NOMO-1 treated with dmso at 0.1 percent for 144 hours (cell line): ENCODE measurements around the gene AFM.
"Not testable (repeated sequence)": the region's sequence is repeated elsewhere in the genome, so short reads cannot be mapped to it uniquely, and the experiment has no call there.

ENCODE experiments used
- DNase-seq: peaks from one replicate; lab custom pipeline; 2025; ENCODE audit not compliant: unreplicated experiment; lab: John Stamatoyannopoulos, UW

AFM gene

GRCh38 chr4:73499996-73500765 lies 18.6 kb downstream of the AFM start:
- DNase-seq, result no peak

DNA sequence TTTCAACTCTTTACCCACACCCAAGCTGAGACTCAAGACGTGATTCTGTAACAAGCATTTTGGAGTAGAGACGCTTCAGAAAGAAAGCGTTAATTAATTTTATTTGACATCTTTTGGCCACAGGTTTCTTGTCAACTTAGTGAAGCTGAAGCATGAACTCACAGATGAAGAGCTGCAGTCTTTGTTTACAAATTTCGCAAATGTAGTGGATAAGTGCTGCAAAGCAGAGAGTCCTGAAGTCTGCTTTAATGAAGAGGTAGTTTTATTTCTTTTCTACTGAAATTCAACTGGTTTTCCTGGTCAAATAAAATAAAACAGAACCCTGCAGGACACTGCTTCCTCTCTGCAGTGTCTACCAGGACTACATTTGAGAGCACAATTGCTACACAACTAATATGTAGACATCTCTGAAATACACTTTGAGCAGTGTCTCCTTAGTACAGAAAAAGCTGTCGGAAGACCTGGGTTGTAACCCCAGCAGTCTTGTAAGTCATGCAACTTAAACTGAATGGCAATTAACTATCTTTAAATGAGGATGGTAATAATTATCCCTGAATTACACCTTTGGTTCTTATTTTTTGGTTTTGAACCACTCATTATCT lies 20.2 kb downstream of the AFM start:
- no peak for DNase-seq

DNA sequence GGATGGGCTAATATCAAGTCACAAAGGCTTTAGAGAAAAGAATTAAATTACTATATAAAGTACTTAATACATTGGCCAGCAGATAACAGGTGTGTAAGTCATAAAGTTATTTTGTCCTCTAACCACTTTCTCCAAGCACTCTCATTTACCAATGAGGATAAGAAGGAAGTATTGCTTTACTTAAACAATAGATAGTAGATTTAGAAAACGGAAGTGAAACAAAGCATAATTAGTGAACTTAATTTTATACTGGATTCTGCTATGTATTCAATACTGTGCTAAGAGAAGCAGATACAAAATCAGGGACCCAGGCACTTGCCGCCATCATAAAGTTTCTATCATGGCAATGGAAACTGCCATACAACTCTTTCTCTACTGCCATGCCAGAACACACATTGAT lies 24.0 kb downstream of the AFM start:
- peak; percentile 40 for DNase-seq

- no peak for DNase-seq
These were observed 26.0 kb downstream of the AFM start for GRCh38 chr4:73507541-73507940.

DNA sequence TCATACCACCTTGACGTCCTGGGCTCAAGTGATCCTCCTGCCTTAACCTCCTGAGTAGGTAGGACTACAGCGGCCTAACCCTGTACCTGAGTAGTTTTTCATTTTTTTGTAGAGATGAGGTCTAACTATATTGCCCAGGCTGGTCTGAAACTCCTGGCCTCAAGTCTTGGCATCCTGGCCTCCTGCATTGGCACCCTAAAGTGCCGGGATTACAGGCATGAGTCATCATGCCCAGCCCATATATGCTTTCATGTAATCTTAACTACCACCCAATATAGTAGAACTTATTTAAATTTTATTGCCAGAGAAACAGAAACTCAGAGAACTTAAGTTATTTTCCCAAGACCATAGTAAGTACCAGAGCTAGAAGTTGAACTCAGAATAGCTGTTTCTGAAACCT lies 27.1 kb downstream of the AFM start:
- no peak for DNase-seq

GRCh38 chr4:73518340-73518739 lies 36.8 kb downstream of the AFM start:
- no peak for DNase-seq

- no peak for DNase-seq
These were observed 39.3 kb downstream of the AFM start for GRCh38 chr4:73520821-73521220.

GRCh38 chr4:73523126-73523525 lies 41.6 kb downstream of the AFM start:
- DNase-seq, result no peak

- DNase-seq, result no peak
These were observed 44.1 kb downstream of the AFM start for GRCh38 chr4:73525611-73526010.

GRCh38 chr4:73527196-73527595 lies 45.7 kb downstream of the AFM start:
- no peak for DNase-seq

DNA sequence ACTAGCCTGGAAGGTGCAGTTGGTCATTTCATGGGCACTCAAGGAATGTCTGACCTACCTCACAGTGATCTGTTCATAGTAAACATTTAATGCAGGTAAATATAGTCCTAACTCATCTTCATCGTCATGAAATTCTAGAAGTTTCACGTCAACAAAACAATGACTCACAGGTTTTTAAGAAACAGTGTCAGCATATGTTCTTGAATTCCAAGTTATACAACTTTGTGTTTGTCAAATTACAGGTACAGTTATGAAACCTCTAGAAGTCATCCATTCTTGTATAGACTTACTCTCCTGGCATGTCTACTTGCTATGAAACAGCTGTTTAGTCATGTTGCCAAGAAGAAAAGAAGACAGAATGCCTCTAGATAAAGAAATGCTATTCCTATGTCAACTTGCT lies 46.6 kb downstream of the AFM start:
- no peak for DNase-seq

GRCh38 chr4:73533515-73534422 lies 52.2 kb downstream of the AFM start:
- DNase-seq, result no peak

DNA sequence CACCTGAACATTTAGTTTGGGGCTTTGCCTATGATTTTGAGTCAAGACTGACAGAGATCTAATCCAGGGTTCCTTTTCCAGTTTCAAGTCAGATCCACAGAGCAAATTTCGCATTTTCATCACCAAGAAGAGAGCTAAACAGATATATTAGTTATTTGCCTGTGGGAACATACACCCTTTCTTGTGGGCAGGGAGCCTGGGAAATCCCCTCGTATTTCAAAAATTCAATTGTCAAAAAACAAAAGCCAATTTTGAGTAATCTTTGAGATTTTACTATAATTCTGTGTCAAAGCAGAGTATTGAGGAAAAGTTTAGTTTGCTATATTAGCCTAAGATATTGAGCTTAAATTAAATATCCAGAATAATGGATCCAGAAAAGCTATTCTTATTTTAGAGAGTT lies 56.6 kb downstream of the AFM start:
- DNase-seq, result no peak

DNA sequence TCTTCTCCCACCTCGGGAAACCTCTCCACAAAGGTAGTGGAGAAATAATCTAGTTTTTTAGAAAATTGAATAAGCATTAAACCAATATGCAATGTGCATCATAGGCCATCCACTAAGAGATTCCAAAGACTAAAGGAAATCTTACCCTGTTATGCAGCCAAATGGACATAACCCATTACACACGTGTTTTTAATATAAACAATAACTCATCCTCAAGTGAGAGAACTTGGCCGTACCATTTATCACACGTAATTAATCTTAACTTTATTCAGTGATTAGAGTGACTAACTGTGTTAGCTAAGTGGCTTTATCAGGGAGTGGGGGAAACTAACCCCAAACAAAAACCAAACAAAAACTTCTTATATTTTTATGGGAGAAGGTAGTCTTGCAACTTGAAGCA lies 57.8 kb downstream of the AFM start:
- no peak for DNase-seq

DNA sequence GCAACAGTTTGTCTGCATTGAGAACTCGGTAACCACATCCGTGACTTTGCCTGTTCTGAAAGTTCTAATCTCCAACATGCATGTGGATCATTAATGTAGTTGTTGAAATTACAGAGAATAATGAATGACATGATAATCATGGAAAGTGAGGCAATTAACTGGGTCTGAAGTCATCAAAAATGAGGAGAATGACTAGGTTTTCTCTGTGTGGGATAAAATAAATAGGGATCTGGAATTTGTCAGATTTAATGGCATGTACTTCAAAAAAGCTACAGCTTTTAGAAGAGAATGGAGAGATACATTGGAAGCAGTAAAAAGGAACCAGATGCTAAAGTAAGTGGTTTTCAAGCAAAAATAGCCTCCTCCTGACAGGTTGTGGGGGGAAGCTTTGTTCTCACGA lies 59.3 kb downstream of the AFM start:
- no peak for DNase-seq

- DNase-seq, result no peak
These were observed 59.7 kb downstream of the AFM start for GRCh38 chr4:73541251-73541650.

GRCh38 chr4:73544620-73545019 lies 63.1 kb downstream of the AFM start:
- no peak for DNase-seq

GRCh38 chr4:73550865-73551264 lies 69.3 kb downstream of the AFM start:
- not testable (repeated sequence) for DNase-seq
